K562 (cell line): ENCODE results near the gene NRG2. TPM values are rescaled to one million over a fixed set of nuclear protein-coding genes. Genes with fewer than 3 reads are reported as not detected.

ENCODE experiments used
- ATAC-seq: fragments of 200-7000 bp; cut with Tn5 transposase; 3 replicates; pipeline ENCODE4 v1.9.1; 2020; ENCODE audit warnings: moderate library complexity
- BruUV-seq: library from RNA; stranded (reverse); fragments of 400-500 nt; replicated peaks from 2 replicates; lab custom pipeline; 2021; lab: Mats Ljungman, UMichigan
- CTCF ChIA-PET: fragments of 300-600 bp; formaldehyde crosslinking; extraction: SDS; loops from one replicate; lab custom pipeline; 2021; ENCODE audit warnings: low intra/inter-chr PET ratio; lab: Yijun Ruan, JAX
- POLR2A ChIA-PET: fragments of 300-600, 350-650 bp; sonication (Branson Sonifier 250); formaldehyde crosslinking; extraction: SDS; loops from one replicate; lab custom pipeline; 2021; ENCODE audit warnings: antibody characterized with exemption, inconsistent platforms; lab: Yijun Ruan, JAX
- DNase-seq, 4 experiments: peaks; one replicate each; pipeline versions ENCODE4 v3.0.0 to v3.0.0-alpha.2; 2011 to 2018; ENCODE audit warnings: low spot score in 3 of 4, mixed read lengths in 3 of 4; ENCODE audit errors: extremely low read depth in 1 of 4
- FAIRE-seq: peaks from 2 replicates; lab custom pipeline; 2011; peaks lifted over from hg19 to GRCh38; lab: Jason Lieb, UNC
- H2AFZ ChIP-seq: 2 replicates; pipeline ENCODE4 v1.6.0; 2011; ENCODE audit warnings: low read depth, low read length, control low read depth, inconsistent platforms
- H3K27ac ChIP-seq: fragments of 200-600 bp; 3 replicates; pipeline ENCODE4 v1.8.0; 2011; ENCODE audit warnings: low read depth, mild to moderate bottlenecking, control low read depth, inconsistent platforms, low read length, moderate library complexity, mixed read lengths; ENCODE audit errors: extremely low read depth
- H3K27me3 ChIP-seq, 2 experiments: fragments of 300-600 bp in 1 of 2; 2 replicates in 1 of 2; 3 replicates in 1 of 2; pipeline versions ENCODE4 v1.6.0 to v1.8.0; 2011; ENCODE audit warnings: inconsistent platforms in 2 of 2, low read length in 2 of 2, mild to moderate bottlenecking in 1 of 2, mixed read lengths in 1 of 2, moderate library complexity in 1 of 2; ENCODE audit not compliant: control insufficient read depth in 2 of 2, insufficient read depth in 2 of 2
- H3K36me3 ChIP-seq: fragments of 300-600 bp; 3 replicates; pipeline ENCODE4 v1.8.0; 2011; ENCODE audit warnings: mild to moderate bottlenecking, low read length, inconsistent platforms; ENCODE audit not compliant: control insufficient read depth, insufficient read depth
- H3K4me1 ChIP-seq, 2 experiments: fragments of 200-600 bp in 1 of 2; replicated peaks in 1 of 2; 2 replicates in 1 of 2; 3 replicates in 1 of 2; pipeline versions ENCODE4 v1.5.1 to v1.8.0; 2011; ENCODE audit warnings: inconsistent platforms in 2 of 2, low read length in 2 of 2, mild to moderate bottlenecking in 1 of 2, mixed read lengths in 1 of 2, moderate library complexity in 1 of 2; ENCODE audit not compliant: control insufficient read depth in 2 of 2, insufficient read depth in 2 of 2
- H3K4me2 ChIP-seq: 2 replicates; pipeline ENCODE4 v1.6.1; 2011; ENCODE audit warnings: low read length, control low read depth, inconsistent platforms, mixed read lengths; ENCODE audit not compliant: insufficient read depth
- H3K4me3 ChIP-seq: fragments of 200-600 bp; sonication (generic), shearing (Covaris generic); 2 replicates; pipeline ENCODE4 v1.5.1; 2016; ENCODE audit warnings: control low read depth, inconsistent platforms
- H3K79me2 ChIP-seq: fragments of 200-600 bp; 3 replicates; pipeline ENCODE4 v1.8.0; 2011; ENCODE audit warnings: low read length, inconsistent platforms; ENCODE audit not compliant: control insufficient read depth, insufficient read depth
- H3K9ac ChIP-seq, 2 experiments: 2 replicates each; pipeline versions ENCODE4 v1.6.0 to v1.6.1; 2011; ENCODE audit warnings: low read depth in 2 of 2, low read length in 2 of 2, control low read depth in 1 of 2, inconsistent platforms in 1 of 2, mild to moderate bottlenecking in 1 of 2, mixed read lengths in 1 of 2; ENCODE audit not compliant: insufficient read depth in 1 of 2
- H3K9me1 ChIP-seq: one replicate; pipeline ENCODE4 v1.6.0; 2011; ENCODE audit warnings: inconsistent platforms, mild to moderate bottlenecking, low read length, moderate library complexity; ENCODE audit not compliant: control insufficient read depth, insufficient read depth
- H3K9me3 ChIP-seq: replicated peaks from 2 replicates; pipeline ENCODE4 v1.5.1; 2011; ENCODE audit warnings: low read depth, low read length, inconsistent platforms; ENCODE audit not compliant: control insufficient read depth, insufficient read depth
- H4K20me1 ChIP-seq: replicated peaks from 2 replicates; pipeline ENCODE4 v1.6.1; 2011; ENCODE audit warnings: low read length, inconsistent platforms, mixed read lengths; ENCODE audit not compliant: control insufficient read depth, insufficient read depth
- CBFA2T2 ChIP-seq: fragments of 450-650 bp; conservative IDR thresholded peaks from 2 replicates; pipeline ENCODE4 v1.6.1; 2017; ENCODE audit warnings: mild to moderate bottlenecking
- CBFA2T3 ChIP-seq: fragments of 450-650 bp; IDR thresholded peaks from 2 replicates; pipeline ENCODE4 v1.6.1; 2017
- CHD1 ChIP-seq: fragments of 200-600 bp; sonication (generic); IDR thresholded peaks from one replicate; pipeline ENCODE4 v1.6.1; 2012; ENCODE audit warnings: mild to moderate bottlenecking, moderate library complexity, low read length, inconsistent platforms
- ESRRA ChIP-seq: fragments of 450-650 bp; IDR thresholded peaks from 2 replicates; pipeline ENCODE4 v1.6.1; 2014; ENCODE audit warnings: low read depth, mild to moderate bottlenecking, moderate library complexity, borderline replicate concordance
- KDM2B ChIP-seq: fragments of 250-450 bp; sonication (Bioruptor Pico); IDR thresholded peaks from 2 replicates; pipeline ENCODE4 v1.8.0; 2021; ENCODE audit warnings: mild to moderate bottlenecking, moderate library complexity
- PPARD ChIP-seq: fragments of 250-450 bp; sonication (Bioruptor Pico); IDR thresholded peaks from 2 replicates; pipeline ENCODE4 v1.8.0; 2022; ENCODE audit warnings: inconsistent platforms, mild to moderate bottlenecking, moderate library complexity
- TAL1 ChIP-seq: fragments of 450-650 bp; IDR thresholded peaks from 2 replicates; pipeline ENCODE4 v1.6.1; 2016; ENCODE audit warnings: mild to moderate bottlenecking
- ZNF24 ChIP-seq: fragments of 450-650 bp; IDR thresholded peaks from 2 replicates; pipeline ENCODE4 v1.6.1; 2016
- WGBS: fragments of 100-300 bp; shearing (Covaris generic); methylation state at CpG from one replicate; pipeline ENCODE4 v1.1.6; 2016; ENCODE audit warnings: low coverage, mixed read lengths; ENCODE audit not compliant: insufficient coverage; ENCODE audit errors: missing lambda C conversion rate; 5-methylcytosine and 5-hydroxymethylcytosine counted together
- in situ Hi-C: fragments of 300-500 bp; cut with MboI; formaldehyde crosslinking; loops from 4 replicates; pipeline ENCODE4 v1.15.0; 2018; ENCODE audit warnings: inconsistent platforms, mixed read lengths
- intact Hi-C: fragments of 100-400 bp; cut with micrococcal nuclease; formaldehyde crosslinking; loops from 2 replicates; pipeline ENCODE4 v1.14.2; 2022
- polyA plus RNA-seq, 8 experiments: library from polyadenylated mRNA; depleted of rRNA in 4 of 8; stranded (reverse) in 5 of 8; unstranded in 3 of 8; fragments of >200 nt; fragmentation: Nextera tagmentation in 2 of 8; fragmentation: Illumina TruSeq in 1 of 8; extraction: Ambion mirVana in 2 of 8; extraction: Trizol in 1 of 8; gene quantifications; 2 replicates each; pipeline versions ENCODE4 v1.2.1 to v1.2.3, GENCODE V29; 2011 to 2014; ENCODE audit warnings: inconsistent platforms in 1 of 8, missing spikeins in 1 of 8
- total RNA-seq, 7 experiments: library from RNA; depleted of rRNA in 6 of 7; stranded (reverse); fragments of >200 nt in 6 of 7; fragmentation: Illumina TruSeq in 2 of 7; extraction: Trizol in 2 of 7; gene quantifications; 2 replicates each; pipeline versions ENCODE4 v1.2.1 to v1.2.3, GENCODE V29; 2011 to 2021; ENCODE audit warnings: low replicate concordance in 1 of 7

NRG2 gene
- total and polyA plus RNA-seq, 9 of the 15 experiments (the other 6 are each of a cell fraction or from before 2014, with no cell fraction given) = not detected

DNA sequence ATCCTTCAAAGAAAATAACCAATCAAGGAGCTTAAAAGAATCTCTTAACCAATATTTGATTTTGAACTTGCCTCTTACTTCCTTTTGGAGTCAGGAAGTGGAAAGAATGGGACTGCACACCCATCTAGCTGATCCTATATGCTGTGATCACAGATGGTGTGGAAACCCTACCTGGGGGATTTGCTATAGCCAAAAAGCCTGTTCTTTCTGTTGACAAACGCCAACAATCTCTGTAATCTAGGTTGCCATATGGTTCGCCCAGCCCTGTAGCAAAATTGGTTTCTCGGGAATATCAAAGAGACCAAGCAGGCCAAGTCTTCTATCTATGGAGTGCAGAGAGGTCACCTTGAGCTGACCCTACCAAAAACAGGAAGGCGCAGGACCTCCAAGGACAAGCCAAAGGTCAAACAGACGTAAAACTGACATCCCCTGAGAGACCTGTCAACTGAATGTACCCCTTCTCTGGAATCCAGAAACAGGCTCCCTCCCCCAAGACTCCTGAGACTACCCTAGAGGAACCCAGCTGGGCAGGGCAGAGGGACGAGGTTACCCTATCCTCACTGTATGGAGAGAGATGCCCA, 19.4 kb downstream of the NRG2 start:
- Histone ChIP-seq H3K9me1 (no peaks in the 10 kb centered on the region), H3K27ac (no peak overlapping the region), H2AFZ (no peak overlapping the region), H3K4me1 (no peaks in the 10 kb centered on the region; a peak in 1 of 5 replicates), H4K20me1 (no peaks in the 10 kb centered on the region), H3K79me2 (no peaks in the 10 kb centered on the region), H3K9me3 (no peaks in the 10 kb centered on the region), H3K9ac (no peak overlapping the region), H3K36me3 (no peaks in the 10 kb centered on the region), H3K4me3 (no peak overlapping the region), H3K4me2 (no peak overlapping the region), H3K27me3 (peaks cover 4 to 8% of the 10 kb centered on the region in 2 experiments; a peak in 4 of 5 replicates)
- intact Hi-C loops = no loop called here
- 5% methylated on average over 6 of the region's 6 CpGs for WGBS
- FAIRE-seq = peak; percentile 44
- ChIA-PET POLR2A (no interaction called here), CTCF (no interaction called here)
- ATAC-seq = no peak
- TF ChIP-seq CBFA2T2 (0 out of 2 replicates have a peak, but pooled peaks have one; percentile 12), PPARD (no peak), CBFA2T3 (peak; percentile 43), TAL1 (peak; percentile 24; the same call in 1 of the 2 replicates), ESRRA (peak; percentile 82)
- in situ Hi-C loops = no loop called here
- BruUV-seq = no TSS peak
- no peak for DNase-seq

DNA sequence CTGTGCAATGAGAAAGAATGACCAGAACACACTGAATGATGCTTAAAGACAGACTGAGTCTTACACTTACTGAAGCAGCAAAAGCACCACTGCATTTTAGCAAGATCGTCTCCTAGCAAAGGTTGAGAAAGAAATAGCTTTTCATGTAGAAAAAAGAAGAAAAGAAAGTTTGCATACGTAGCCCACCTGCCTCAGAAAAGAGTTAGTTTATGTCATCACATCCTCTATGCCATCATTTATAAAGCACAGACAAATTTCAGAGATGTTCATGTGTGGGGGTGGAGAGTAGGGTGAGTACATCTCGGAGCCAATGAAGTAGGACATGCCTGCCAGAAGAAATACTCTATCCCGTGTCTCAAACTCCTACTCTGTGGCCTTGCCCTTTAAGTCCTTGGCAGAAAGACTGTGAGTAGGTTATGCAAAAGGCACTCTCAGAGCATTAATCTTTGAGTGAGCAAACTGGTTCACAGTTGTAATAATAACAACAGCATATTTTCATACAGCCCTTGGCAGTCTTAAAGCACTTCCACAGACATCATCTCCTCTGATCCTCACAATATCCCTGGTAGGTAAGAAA, 22.4 kb downstream of the NRG2 start:
- Histone ChIP-seq H3K4me2 (no peak overlapping the region), H3K27ac (no peak overlapping the region), H3K79me2 (no peaks in the 10 kb centered on the region), H3K4me1 (no peaks in the 10 kb centered on the region; a peak in 1 of 5 replicates)
- no peak for TF ChIP-seq CHD1
- TF ChIP-seq KDM2B (CRISPR knock-in tag) = no peak
- TF ChIP-seq ZNF24 = no peak
- TF ChIP-seq, all 486 proteins: peak for 0
- H4K20me1 ChIP-seq = no peaks in the 10 kb centered on the region
- no peak for DNase-seq
- no peak overlapping the region for H3K9ac ChIP-seq
- intact Hi-C loops (no loop called here), in situ Hi-C loops (no loop called here)
- ChIA-PET POLR2A (interaction anchor here (0.9 kb wide), 1 partner anchor 14 kb away, joined by 3 read pairs; no protein-coding TSS in a partner anchor), CTCF (no interaction called here)
- 0% methylated on average over 4 of the region's 4 CpGs for WGBS
- peaks cover 12 to 24% of the 10 kb centered on the region in 2 experiments; a peak in 4 of 5 replicates for H3K27me3 ChIP-seq
- no peaks in the 10 kb centered on the region for H3K9me3 ChIP-seq
- no peak for FAIRE-seq
- H3K9me1 ChIP-seq = no peaks in the 10 kb centered on the region
- H3K36me3 ChIP-seq = no peaks in the 10 kb centered on the region
- H3K4me3 ChIP-seq = no peak overlapping the region
- H2AFZ ChIP-seq = no peak overlapping the region
- BruUV-seq = no TSS peak
- no peak for ATAC-seq
